SK-N-SH treated with all-trans-retinoic acid at 6 μM for 48 hours (cell line): Measurements from ENCODE around the gene DMAC2L.

Source experiments
- ATAC-seq: fragments of 200-7000 bp; cut with Tn5 transposase; 3 replicates; pipeline ENCODE4 v1.9.1; 2020; ENCODE audit warnings: mild to moderate bottlenecking, moderate library complexity
- ARNTL ChIP-seq: fragments of 450-650 bp; formaldehyde crosslinking; IDR thresholded peaks from 2 replicates; pipeline ENCODE4 v1.5.0; 2020; ENCODE audit warnings: low read depth, mild to moderate bottlenecking, moderate library complexity, borderline replicate concordance
- BACH2 ChIP-seq: fragments of 250-450 bp; sonication (Bioruptor Pico); IDR thresholded peaks from 2 replicates; pipeline ENCODE4 v1.9.0; 2021; ENCODE audit warnings: mild to moderate bottlenecking, borderline replicate concordance
- CSDC2 ChIP-seq: fragments of 250-450 bp; sonication (Bioruptor Pico); IDR thresholded peaks from 2 replicates; pipeline ENCODE4 v1.5.0; 2020; ENCODE audit warnings: mild to moderate bottlenecking, moderate library complexity
- CSRNP3 ChIP-seq: fragments of 250-450 bp; sonication (Bioruptor Pico); IDR thresholded peaks from 2 replicates; pipeline ENCODE4 v1.5.1; 2021; ENCODE audit warnings: mild to moderate bottlenecking, moderate library complexity
- ESRRG ChIP-seq: fragments of 250-450 bp; sonication (Bioruptor Pico); IDR thresholded peaks from 2 replicates; pipeline ENCODE4 v1.6.1; 2021; ENCODE audit warnings: mild to moderate bottlenecking
- ISL1 ChIP-seq: fragments of 250-450 bp; sonication (Bioruptor Pico); IDR thresholded peaks from 2 replicates; pipeline ENCODE4 v2.1.2; 2022; ENCODE audit warnings: mild to moderate bottlenecking, moderate library complexity
- OSR1 ChIP-seq: fragments of 250-450 bp; sonication (Bioruptor Pico); IDR thresholded peaks from 2 replicates; pipeline ENCODE4 v1.8.0; 2022; ENCODE audit warnings: moderate library complexity, mild to moderate bottlenecking, inconsistent platforms
- PATZ1 ChIP-seq: fragments of 250-450 bp; sonication (Bioruptor Pico); IDR thresholded peaks from 2 replicates; pipeline ENCODE4 v1.8.0; 2020; ENCODE audit warnings: mild to moderate bottlenecking, moderate library complexity, borderline replicate concordance
- PPARA ChIP-seq: fragments of 250-450 bp; sonication (Bioruptor Pico); IDR thresholded peaks from 2 replicates; pipeline ENCODE4 v1.5.0; 2020; ENCODE audit warnings: mild to moderate bottlenecking, borderline replicate concordance
- RARB ChIP-seq: fragments of 250-450 bp; sonication (Bioruptor Pico); IDR thresholded peaks from 2 replicates; pipeline ENCODE4 v1.8.0; 2021; ENCODE audit warnings: mild to moderate bottlenecking, moderate library complexity
- TCF4 ChIP-seq: fragments of 250-450 bp; sonication (Bioruptor Pico); IDR thresholded peaks from 2 replicates; pipeline ENCODE4 v1.8.0; 2021; ENCODE audit warnings: mild to moderate bottlenecking, moderate library complexity, borderline replicate concordance
- TOX ChIP-seq: fragments of 250-450 bp; sonication (Bioruptor Pico); IDR thresholded peaks from 2 replicates; pipeline ENCODE4 v1.8.0; 2021; ENCODE audit warnings: mild to moderate bottlenecking, moderate library complexity, borderline replicate concordance
- ZC3H10 ChIP-seq: fragments of 250-450 bp; sonication (Bioruptor Pico); IDR thresholded peaks from 2 replicates; pipeline ENCODE4 v1.5.1; 2021; ENCODE audit warnings: mild to moderate bottlenecking, moderate library complexity
- ZFP3 ChIP-seq: fragments of 250-450 bp; sonication (Bioruptor Pico); IDR thresholded peaks from 2 replicates; pipeline ENCODE4 v1.5.0; 2020; ENCODE audit warnings: mild to moderate bottlenecking, moderate library complexity
- ZFP30 ChIP-seq: fragments of 450-650 bp; formaldehyde crosslinking; IDR thresholded peaks from 2 replicates; pipeline ENCODE4 v1.5.0; 2022; ENCODE audit warnings: mild to moderate bottlenecking, moderate library complexity
- ZNF565 ChIP-seq: fragments of 450-650 bp; formaldehyde crosslinking; conservative IDR thresholded peaks from 2 replicates; pipeline ENCODE4 v1.5.0; 2020; ENCODE audit warnings: low read depth, mild to moderate bottlenecking, moderate library complexity
- ZNF70 ChIP-seq: fragments of 450-650 bp; formaldehyde crosslinking; IDR thresholded peaks from 2 replicates; pipeline ENCODE4 v1.5.0; 2020; ENCODE audit warnings: mild to moderate bottlenecking, moderate library complexity
- ZNF8 ChIP-seq: fragments of 450-650 bp; formaldehyde crosslinking; IDR thresholded peaks from 2 replicates; pipeline ENCODE4 v1.5.0; 2020; ENCODE audit warnings: mild to moderate bottlenecking, moderate library complexity
- TF ChIP-seq, protein P1 (sequence below): fragments of 250-450 bp; sonication (Bioruptor Pico); IDR thresholded peaks from 2 replicates; pipeline ENCODE4 v1.5.1; 2020; ENCODE audit warnings: low read depth, mild to moderate bottlenecking, moderate library complexity
- TF ChIP-seq, protein P2 (sequence below): fragments of 250-450 bp; sonication (Bioruptor Pico); IDR thresholded peaks from 2 replicates; pipeline ENCODE4 v1.8.0; 2021; ENCODE audit warnings: low read depth, mild to moderate bottlenecking, moderate library complexity, borderline replicate concordance

DMAC2L gene

DNA sequence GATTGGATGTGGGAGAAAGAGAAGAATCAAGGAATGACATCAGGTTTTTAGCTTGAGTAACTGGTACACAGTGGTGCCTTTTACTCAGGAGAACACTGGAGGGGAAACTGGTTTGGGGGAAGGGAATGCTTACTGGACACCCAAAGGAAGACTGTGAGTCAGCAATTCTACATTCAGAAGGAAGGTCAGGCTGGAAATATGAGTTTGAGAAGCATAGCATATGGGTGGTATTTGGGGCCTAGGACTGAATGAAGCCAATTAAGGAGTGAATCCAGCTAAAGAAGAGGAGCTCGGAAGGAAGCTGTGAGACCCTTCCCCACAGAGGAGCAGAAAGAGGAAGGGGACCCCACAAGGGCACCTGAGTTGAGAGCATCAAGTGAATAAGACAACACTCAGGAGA lies 35.4 kb downstream of the DMAC2L start (continued):
- TF ChIP-seq CSRNP3 (no peak), RARB (no peak)

- ATAC-seq, result no peak
- no peak for TF ChIP-seq CSRNP3
- no peak for TF ChIP-seq ZFP30 (CRISPR knock-in tag)
- TF ChIP-seq ZNF565 (CRISPR knock-in tag), result no peak
- no peak for TF ChIP-seq BACH2
- TF ChIP-seq OSR1 (CRISPR knock-in tag), result no peak
- no peak for TF ChIP-seq PPARA
- no peak for TF ChIP-seq TCF4 (CRISPR knock-in tag)
- TF ChIP-seq, protein P1, sequence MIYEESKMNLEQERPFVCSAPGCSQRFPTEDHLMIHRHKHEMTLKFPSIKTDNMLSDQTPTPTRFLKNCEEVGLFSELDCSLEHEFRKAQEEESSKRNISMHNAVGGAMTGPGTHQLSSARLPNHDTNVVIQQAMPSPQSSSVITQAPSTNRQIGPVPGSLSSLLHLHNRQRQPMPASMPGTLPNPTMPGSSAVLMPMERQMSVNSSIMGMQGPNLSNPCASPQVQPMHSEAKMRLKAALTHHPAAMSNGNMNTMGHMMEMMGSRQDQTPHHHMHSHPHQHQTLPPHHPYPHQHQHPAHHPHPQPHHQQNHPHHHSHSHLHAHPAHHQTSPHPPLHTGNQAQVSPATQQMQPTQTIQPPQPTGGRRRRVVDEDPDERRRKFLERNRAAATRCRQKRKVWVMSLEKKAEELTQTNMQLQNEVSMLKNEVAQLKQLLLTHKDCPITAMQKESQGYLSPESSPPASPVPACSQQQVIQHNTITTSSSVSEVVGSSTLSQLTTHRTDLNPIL (CRISPR knock-in tag), result no peak
- TF ChIP-seq ZC3H10 (CRISPR knock-in tag), result no peak
- no peak for TF ChIP-seq PATZ1 (CRISPR knock-in tag)
- TF ChIP-seq ZFP3 (CRISPR knock-in tag), result no peak
- no peak for TF ChIP-seq ESRRG (CRISPR knock-in tag)
These were observed 36.8 kb downstream of the DMAC2L start for GRCh38 chr14:50348933-50349332.

- TF ChIP-seq ZNF8 (no peak), ZNF70 (CRISPR knock-in tag) (no peak), CSDC2 (CRISPR knock-in tag) (no peak)
- TF ChIP-seq, all 23 proteins: peak for 0
- no peak for ATAC-seq
These were observed 38.9 kb downstream of the DMAC2L start for GRCh38 chr14:50350975-50351374.

DNA sequence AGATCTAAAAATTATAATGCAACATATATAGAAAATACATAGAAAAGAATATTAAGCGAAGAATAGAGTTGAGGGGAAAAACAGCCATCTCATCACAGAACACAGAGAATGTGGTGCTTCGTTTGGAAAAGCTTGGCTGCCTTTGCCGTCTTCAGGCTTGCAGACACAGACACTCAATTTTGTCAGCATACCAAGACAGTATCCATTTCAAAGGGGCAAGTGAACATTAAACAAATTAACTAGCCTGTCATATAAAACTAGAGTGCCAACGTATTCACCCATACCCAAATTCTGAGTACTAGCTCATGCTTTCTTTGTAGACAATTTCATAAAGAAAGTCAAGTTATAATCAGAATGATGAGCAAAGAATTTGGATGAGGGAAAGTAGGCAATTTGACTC lies 40.5 kb downstream of the DMAC2L start:
- peak; percentile 46; the same call in 2 of the 3 replicates for ATAC-seq
- TF ChIP-seq, protein P1 (CRISPR knock-in tag), result no peak
- no peak for TF ChIP-seq CSDC2 (CRISPR knock-in tag)
- TF ChIP-seq ARNTL (CRISPR knock-in tag), result no peak

GRCh38 chr14:50353126-50353525 lies 41.0 kb downstream of the DMAC2L start:
- TF ChIP-seq, protein P2, sequence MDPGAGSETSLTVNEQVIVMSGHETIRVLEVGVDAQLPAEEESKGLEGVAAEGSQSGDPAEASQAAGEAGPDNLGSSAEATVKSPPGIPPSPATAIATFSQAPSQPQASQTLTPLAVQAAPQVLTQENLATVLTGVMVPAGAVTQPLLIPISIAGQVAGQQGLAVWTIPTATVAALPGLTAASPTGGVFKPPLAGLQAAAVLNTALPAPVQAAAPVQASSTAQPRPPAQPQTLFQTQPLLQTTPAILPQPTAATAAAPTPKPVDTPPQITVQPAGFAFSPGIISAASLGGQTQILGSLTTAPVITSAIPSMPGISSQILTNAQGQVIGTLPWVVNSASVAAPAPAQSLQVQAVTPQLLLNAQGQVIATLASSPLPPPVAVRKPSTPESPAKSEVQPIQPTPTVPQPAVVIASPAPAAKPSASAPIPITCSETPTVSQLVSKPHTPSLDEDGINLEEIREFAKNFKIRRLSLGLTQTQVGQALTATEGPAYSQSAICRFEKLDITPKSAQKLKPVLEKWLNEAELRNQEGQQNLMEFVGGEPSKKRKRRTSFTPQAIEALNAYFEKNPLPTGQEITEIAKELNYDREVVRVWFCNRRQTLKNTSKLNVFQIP (CRISPR knock-in tag), result no peak
- TF ChIP-seq, protein P1 (CRISPR knock-in tag), result no peak
- no peak for TF ChIP-seq ZNF565 (CRISPR knock-in tag)
- no peak for TF ChIP-seq PPARA
- TF ChIP-seq RARB, result no peak
- no peak for TF ChIP-seq ESRRG (CRISPR knock-in tag)
- TF ChIP-seq TOX (CRISPR knock-in tag), result no peak
- TF ChIP-seq ZFP30 (CRISPR knock-in tag), result no peak
- no peak for TF ChIP-seq ISL1
- ATAC-seq, result peak; percentile 44; the same call in 2 of the 3 replicates
